Endothelial cell of umbilical vein (primary cell): ENCODE measurements around the gene SPATA18. TPM values are rescaled to one million over a fixed set of nuclear protein-coding genes. Genes with fewer than 3 reads are reported as not detected.

Source experiments
- BruUV-seq: library from RNA; stranded (reverse); fragments of 400-500 nt; replicated peaks from 2 replicates; lab custom pipeline; 2021; lab: Mats Ljungman, UMichigan
- CTCF ChIA-PET: fragments of 300-600, 350-600 bp; sonication (Branson Sonifier 250); formaldehyde crosslinking; loops from one replicate; lab custom pipeline; 2021; ENCODE audit warnings: antibody characterized with exemption, inconsistent platforms; lab: Charles Lee
- POLR2A ChIA-PET: fragments of 300-600, 350-600 bp; sonication (Branson Sonifier 250); formaldehyde crosslinking; loops from one replicate; lab custom pipeline; 2021; ENCODE audit warnings: antibody characterized with exemption, inconsistent platforms; lab: Charles Lee
- DNase-seq: peaks from one replicate; pipeline ENCODE4 v3.0.0-alpha.2; 2011; ENCODE audit warnings: low read depth, low spot score
- FAIRE-seq: peaks from 2 replicates; lab custom pipeline; 2011; peaks lifted over from hg19 to GRCh38; lab: Jason Lieb, UNC
- H2AFZ ChIP-seq: 2 replicates; pipeline ENCODE4 v1.6.0; 2012; ENCODE audit warnings: low read depth, low read length, control low read depth, inconsistent platforms
- H3K27ac ChIP-seq: 2 replicates; pipeline ENCODE4 v1.5.1; 2011; ENCODE audit warnings: low read depth, mild to moderate bottlenecking, control low read depth, low read length, moderate library complexity; ENCODE audit not compliant: insufficient read depth
- H3K27me3 ChIP-seq, 2 experiments: 2 replicates each; pipeline versions ENCODE4 v1.6.0 to v1.6.1; 2011; ENCODE audit warnings: low read length in 2 of 2, mixed read lengths in 1 of 2; ENCODE audit not compliant: control insufficient read depth in 2 of 2, insufficient read depth in 2 of 2
- H3K36me3 ChIP-seq, 2 experiments: 2 replicates in 1 of 2; 3 replicates in 1 of 2; pipeline ENCODE4 v1.5.1; 2011; ENCODE audit warnings: low read length in 2 of 2, mild to moderate bottlenecking in 1 of 2, moderate library complexity in 1 of 2; ENCODE audit not compliant: control insufficient read depth in 2 of 2, insufficient read depth in 2 of 2; ENCODE audit errors: extremely low read depth in 1 of 2
- H3K4me1 ChIP-seq: 3 replicates; pipeline ENCODE4 v1.5.1; 2011; ENCODE audit warnings: mild to moderate bottlenecking, low read length; ENCODE audit not compliant: control insufficient read depth, insufficient read depth; ENCODE audit errors: extremely low read depth
- H3K4me2 ChIP-seq: 2 replicates; pipeline ENCODE4 v1.6.1; 2011; ENCODE audit warnings: low read length, control low read depth, mixed read lengths; ENCODE audit not compliant: insufficient read depth
- H3K4me3 ChIP-seq, 3 experiments: fragments of 200-600 bp in 1 of 3; sonication (generic), shearing (Covaris generic) in 1 of 3; replicated peaks in 1 of 3; 2 replicates each; pipeline ENCODE4 v1.5.1; 2011 to 2016; ENCODE audit warnings: control low read depth in 3 of 3, low read length in 3 of 3, mild to moderate bottlenecking in 2 of 3, inconsistent platforms in 1 of 3, low read depth in 1 of 3, moderate library complexity in 1 of 3; ENCODE audit not compliant: insufficient read depth in 1 of 3
- H3K79me2 ChIP-seq: 2 replicates; pipeline ENCODE4 v1.6.0; 2012; ENCODE audit warnings: low read length, inconsistent platforms; ENCODE audit not compliant: control insufficient read depth, insufficient read depth
- H3K9ac ChIP-seq: replicated peaks from 2 replicates; pipeline ENCODE3; 2011; ENCODE audit warnings: low read length, control low read depth; ENCODE audit not compliant: insufficient read depth; ENCODE audit errors: extremely low read depth
- H3K9me1 ChIP-seq: replicated peaks from 3 replicates; pipeline ENCODE4 v1.6.0; 2011; ENCODE audit warnings: mild to moderate bottlenecking, low read length; ENCODE audit not compliant: control insufficient read depth, insufficient read depth; ENCODE audit errors: extremely low read depth
- H3K9me3 ChIP-seq: replicated peaks from 2 replicates; pipeline ENCODE4 v1.5.1; 2012; ENCODE audit warnings: low read length, inconsistent platforms; ENCODE audit not compliant: control insufficient read depth, insufficient read depth
- H4K20me1 ChIP-seq: replicated peaks from 2 replicates; pipeline ENCODE3; 2011; ENCODE audit warnings: mild to moderate bottlenecking, low read length; ENCODE audit not compliant: control insufficient read depth, insufficient read depth; ENCODE audit errors: extremely low read depth
- CTCF ChIP-seq, 2 donors: IDR thresholded peaks; 1 replicate in 1 of 2; 2 replicates in 1 of 2; pipeline ENCODE4 v1.5.1; 2011; ENCODE audit warnings: low read length in 2 of 2, mild to moderate bottlenecking in 2 of 2, moderate library complexity in 2 of 2, control low read depth in 1 of 2, inconsistent platforms in 1 of 2, low read depth in 1 of 2; ENCODE audit not compliant: insufficient read depth in 1 of 2; ENCODE audit errors: extremely low read depth in 1 of 2
- EZH2 ChIP-seq: IDR thresholded peaks from 2 replicates; pipeline ENCODE4 v1.6.1; 2012; ENCODE audit warnings: borderline replicate concordance, low read depth, mild to moderate bottlenecking, moderate library complexity, low read length, inconsistent platforms; ENCODE audit not compliant: severe bottlenecking
- FOS ChIP-seq: IDR thresholded peaks from 2 replicates; pipeline ENCODE4 v1.6.1; 2011; ENCODE audit warnings: mild to moderate bottlenecking, low read length, moderate library complexity, borderline replicate concordance; ENCODE audit not compliant: insufficient read depth
- GATA2 ChIP-seq: IDR thresholded peaks from 2 replicates; pipeline ENCODE4 v1.7.0; 2011; ENCODE audit warnings: low read depth, mild to moderate bottlenecking, moderate library complexity, mixed read lengths, low read length; ENCODE audit not compliant: insufficient read length, insufficient read depth
- JUN ChIP-seq: IDR thresholded peaks from 2 replicates; pipeline ENCODE4 v1.6.1; 2011; ENCODE audit warnings: borderline replicate concordance, low read depth; ENCODE audit not compliant: insufficient read length, insufficient read depth
- MYC ChIP-seq: IDR thresholded peaks from one replicate; pipeline ENCODE4 v1.6.1; 2011; ENCODE audit warnings: mild to moderate bottlenecking, low read depth, low read length
- POLR2A ChIP-seq: IDR thresholded peaks from 2 replicates; pipeline ENCODE4 v1.6.1; 2012; ENCODE audit warnings: low read depth, mild to moderate bottlenecking, control low read depth, low read length
- POLR2AphosphoS5 ChIP-seq: IDR thresholded peaks from 2 replicates; pipeline ENCODE4 v1.6.1; 2012; ENCODE audit warnings: low read depth, mild to moderate bottlenecking, control low read depth, low read length, moderate library complexity; ENCODE audit not compliant: insufficient read depth
- dilution Hi-C: fragments of 300-500 bp; cut with MboI; formaldehyde crosslinking; loops from one replicate; pipeline ENCODE4 v1.15.0; 2019; ENCODE audit warnings: low sequenced_read_pairs; ENCODE audit not compliant: extremely low pct_ligation_motif_present
- intact Hi-C: fragments of 100-400 bp; cut with micrococcal nuclease; formaldehyde crosslinking; loops from one replicate; pipeline ENCODE4 v1.10.0; 2022
- polyA plus RNA-seq, 4 experiments: library from polyadenylated mRNA; depleted of rRNA in 3 of 4; stranded (reverse) in 3 of 4; unstranded in 1 of 4; fragments of >200 nt; gene quantifications; 2 replicates each; pipeline versions ENCODE4 v1.2.1 to v1.2.3, GENCODE V29; 2011 to 2012; ENCODE audit warnings: missing spikeins in 1 of 4
- total RNA-seq: library from RNA; stranded (reverse); gene quantifications from 2 replicates; pipeline ENCODE4 v1.2.3, GENCODE V29; 2021
- TF ChIP-seq, protein P1 (sequence below): IDR thresholded peaks from 2 replicates; pipeline ENCODE4 v1.6.1; 2011; ENCODE audit not compliant: insufficient read depth, insufficient read length

Gene SPATA18
- total and polyA plus RNA-seq, 2 donors (not counting 3 experiments of a cell fraction or from before 2014, with no cell fraction given) = 2.7 to 4.6 TPM

- ChIA-PET CTCF (interaction anchor here (0.8 to 1.6 kb wide), 3 partner anchors 11 to 135 kb away, joined by 3 to 8 read pairs (median 4); no protein-coding TSS in a partner anchor), POLR2A (no interaction called here)
- Histone ChIP-seq H3K4me1 (peaks cover 27% of the 10 kb centered on the region), H3K9ac (no peak within 1 kb of the TSS), H3K4me3 (no peak within 1 kb of the TSS), H3K9me3 (no peaks in the 10 kb centered on the region), H4K20me1 (no peaks in the 10 kb centered on the region), H2AFZ (peak within 1 kb of the TSS; percentile 8), H3K4me2 (peak within 1 kb of the TSS; percentile 40), H3K9me1 (no peaks in the 10 kb centered on the region), H3K27ac (no peak within 1 kb of the TSS), H3K36me3 (peaks cover 2 to 7% of the 10 kb centered on the region in 2 experiments), H3K79me2 (no peaks in the 10 kb centered on the region), H3K27me3 (no peaks in the 10 kb centered on the region)
- FAIRE-seq (no peak), DNase-seq (peak; percentile 9)
- BruUV-seq = no TSS peak
- dilution Hi-C loops = no loop called here
- TF ChIP-seq POLR2AphosphoS5 (no peak), FOS (peak; percentile 27), POLR2A (no peak)
- intact Hi-C loops = no loop called here
Measured at GRCh38 chr4:52019936-52020657, 31.0 kb upstream of the SPATA18 start, which contains the start of gene LRRC66. Gene LRRC66 (minus strand): TSS chr4:52020363. CDS start chr4:52017613, 2,750 bp downstream.

DNA sequence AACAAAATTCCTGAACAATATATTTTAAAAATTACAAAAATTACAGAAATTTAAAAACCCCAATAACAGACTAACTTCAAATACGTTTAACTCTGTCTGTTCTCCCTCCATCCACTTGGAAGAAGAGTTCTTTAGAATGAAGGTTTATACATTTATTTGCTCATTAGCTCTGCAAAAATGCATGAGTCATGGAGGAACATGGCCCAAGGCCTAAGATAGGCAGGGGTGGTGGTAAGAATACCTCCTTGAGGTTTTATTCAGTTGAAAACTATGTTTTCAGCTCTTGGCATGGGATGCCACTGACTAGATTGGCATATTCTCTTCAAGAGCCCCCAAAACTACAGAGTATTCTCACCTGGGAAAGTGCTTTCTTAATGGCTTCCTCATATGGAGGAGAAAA, 22.1 kb upstream of the SPATA18 start:
- no peaks in the 10 kb centered on the region for H3K27me3 ChIP-seq
- dilution Hi-C loops (no loop called here), intact Hi-C loops (no loop called here)
- no peak for FAIRE-seq
- H3K4me2 ChIP-seq = no peak overlapping the region
- POLR2A ChIA-PET = no interaction called here
- H4K20me1 ChIP-seq = peaks cover 5% of the 10 kb centered on the region
- no peak overlapping the region for H3K9ac ChIP-seq
- H3K9me3 ChIP-seq = no peaks in the 10 kb centered on the region
- H3K36me3 ChIP-seq = peaks cover 8 to 10% of the 10 kb centered on the region in 2 experiments
- H3K9me1 ChIP-seq = no peaks in the 10 kb centered on the region
- TF ChIP-seq POLR2AphosphoS5 (no peak), CTCF (IDR thresholded peaks at IDR 0.05; ENCODE audit: extremely low read depth in 1 of 2, insufficient read depth in 1 of 2, low read depth in 1 of 2, low read length in 2 of 2) (no peak), GATA2 (no peak), POLR2A (no peak), JUN (no peak), EZH2 (no peak), MYC (no peak), FOS (no peak)
- TF ChIP-seq, protein P1, sequence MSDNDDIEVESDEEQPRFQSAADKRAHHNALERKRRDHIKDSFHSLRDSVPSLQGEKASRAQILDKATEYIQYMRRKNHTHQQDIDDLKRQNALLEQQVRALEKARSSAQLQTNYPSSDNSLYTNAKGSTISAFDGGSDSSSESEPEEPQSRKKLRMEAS = no peak
- H3K79me2 ChIP-seq = peaks cover 8% of the 10 kb centered on the region
- H3K4me1 ChIP-seq = no peaks in the 10 kb centered on the region
- H3K4me3 ChIP-seq = no peak overlapping the region
- H3K27ac ChIP-seq = no peak overlapping the region
- CTCF ChIA-PET = no interaction called here
- H2AFZ ChIP-seq = no peak overlapping the region
- no peak for DNase-seq
- BruUV-seq = no TSS peak
